ENCODE data around the gene SMLR1.
A peak's percentile ranks its signal among the peaks of the same experiment; 100 is the strongest.

SMLR1 gene

GRCh38 chr6:130825772-130826441 lies 1.3 kb upstream of the SMLR1 start:
- no peak for DNase-seq

GRCh38 chr6:130826442-130827246 lies 562 bp upstream of the SMLR1 start:
- DNase-seq, result no peak

- DNase-seq, result no peak
Observed at GRCh38 chr6:130829333-130829910, 2.2 kb downstream of the SMLR1 start.

GRCh38 chr6:130831607-130832006 lies 4.4 kb downstream of the SMLR1 start:
- no peak for DNase-seq

GRCh38 chr6:130833569-130833968 lies 6.4 kb downstream of the SMLR1 start:
- no peak for DNase-seq

- no peak for DNase-seq
Observed at GRCh38 chr6:130834482-130835251, 7.5 kb downstream of the SMLR1 start.

GRCh38 chr6:130836055-130836640 lies 8.9 kb downstream of the SMLR1 start:
- DNase-seq, result no peak

GRCh38 chr6:130837067-130837466 lies 9.9 kb downstream of the SMLR1 start:
- DNase-seq, result no peak

- DNase-seq, result no peak
Observed at GRCh38 chr6:130838250-130838860, 11.1 kb downstream of the SMLR1 start.

- no peak for DNase-seq
Observed at GRCh38 chr6:130838951-130839350, 11.7 kb downstream of the SMLR1 start.

- no peak for DNase-seq
Observed at GRCh38 chr6:130839379-130839778, 12.2 kb downstream of the SMLR1 start.

- DNase-seq, result no peak
Observed at GRCh38 chr6:130840050-130840449, 12.8 kb downstream of the SMLR1 start.

- DNase-seq, result no peak
Observed at GRCh38 chr6:130841128-130841728, 14.0 kb downstream of the SMLR1 start.

- no peak for DNase-seq
Observed at GRCh38 chr6:130843575-130844320, 16.5 kb downstream of the SMLR1 start.

- no peak for DNase-seq
Observed at GRCh38 chr6:130846501-130846900, 19.3 kb downstream of the SMLR1 start.

GRCh38 chr6:130847001-130847910 lies 20.1 kb downstream of the SMLR1 start:
- DNase-seq, result no peak

GRCh38 chr6:130848945-130849344 lies 21.7 kb downstream of the SMLR1 start:
- DNase-seq, result no peak

- peak; percentile 33 for DNase-seq
Observed at GRCh38 chr6:130849594-130849993, 22.4 kb downstream of the SMLR1 start.

- no peak for DNase-seq
Observed at GRCh38 chr6:130851026-130851425, 23.8 kb downstream of the SMLR1 start.

Measured in NCI-H2081 treated with DMSO at 0.1 percent for 48 hours (cell line).